K562 (cell line): ENCODE data around the gene F13B. TPM values are rescaled to one million over a fixed set of nuclear protein-coding genes. Genes with fewer than 3 reads are reported as not detected.

Source experiments
- CEBPG ChIP-seq, 3 experiments: fragments of 200-800 bp in 1 of 3; sonication (Bioruptor generic) in 1 of 3; sonication (generic) in 1 of 3; formaldehyde crosslinking in 1 of 3; IDR thresholded peaks in 2 of 3; conservative IDR thresholded peaks in 1 of 3; 2 replicates each; pipeline versions ENCODE4 v1.6.1 to v1.8.0; 2016 to 2022; ENCODE audit warnings: missing compliant biosample characterization in 2 of 3, missing genetic modification characterization in 2 of 3, mild to moderate bottlenecking in 1 of 3, missing genetic modification reagents in 1 of 3
- CTCFL ChIP-seq: IDR thresholded peaks from 2 replicates; pipeline ENCODE4 v1.6.1; 2011; ENCODE audit warnings: borderline replicate concordance, low read depth, mild to moderate bottlenecking, moderate library complexity, low read length; ENCODE audit not compliant: insufficient read depth, poor library complexity, severe bottlenecking
- FOXJ2 ChIP-seq: fragments of 200-800 bp; sonication (Bioruptor generic); IDR thresholded peaks from 2 replicates; pipeline ENCODE4 v1.6.1; 2016; ENCODE audit warnings: missing genetic modification characterization, missing compliant biosample characterization
- FOXJ3 ChIP-seq: sonication (generic); formaldehyde crosslinking; IDR thresholded peaks from 2 replicates; pipeline ENCODE4 v1.4.0; 2020; ENCODE audit warnings: mild to moderate bottlenecking, missing genetic modification reagents
- POLR2AphosphoS5 ChIP-seq: IDR thresholded peaks from 2 replicates; pipeline ENCODE4 v1.6.1; 2011; ENCODE audit warnings: mild to moderate bottlenecking, low read depth, low read length, moderate library complexity; ENCODE audit not compliant: control insufficient read depth, insufficient read depth
- RERE ChIP-seq: sonication (generic); formaldehyde crosslinking; IDR thresholded peaks from 2 replicates; pipeline ENCODE4 v1.8.0; 2023; ENCODE audit warnings: missing genetic modification reagents, mild to moderate bottlenecking, borderline replicate concordance
- TFAP4 ChIP-seq: sonication (generic); formaldehyde crosslinking; IDR thresholded peaks from 2 replicates; pipeline ENCODE4 v1.8.0; 2022; ENCODE audit warnings: missing genetic modification reagents, mild to moderate bottlenecking, moderate library complexity, borderline replicate concordance
- THRA ChIP-seq: fragments of 450-650 bp; IDR thresholded peaks from 2 replicates; pipeline ENCODE4 v1.6.1; 2017; ENCODE audit warnings: mild to moderate bottlenecking, moderate library complexity
- THRB ChIP-seq: fragments of 450-650 bp; formaldehyde crosslinking; conservative IDR thresholded peaks from 2 replicates; pipeline ENCODE4 v1.4.0; 2022; ENCODE audit warnings: mild to moderate bottlenecking, missing genetic modification characterization
- WHSC1 ChIP-seq: IDR thresholded peaks from one replicate; pipeline ENCODE4 v1.6.1; 2012; ENCODE audit warnings: low read length, control low read depth, inconsistent platforms
- ZNF134 ChIP-seq: fragments of 250-450 bp; sonication (Bioruptor Pico); conservative IDR thresholded peaks from 2 replicates; pipeline ENCODE4 v1.4.0; 2020
- polyA plus RNA-seq, 8 experiments: library from polyadenylated mRNA; depleted of rRNA in 4 of 8; stranded (reverse) in 5 of 8; unstranded in 3 of 8; fragments of >200 nt; fragmentation: Nextera tagmentation in 2 of 8; fragmentation: Illumina TruSeq in 1 of 8; extraction: Ambion mirVana in 2 of 8; extraction: Trizol in 1 of 8; gene quantifications; 2 replicates each; pipeline versions ENCODE4 v1.2.1 to v1.2.3, GENCODE V29; 2011 to 2014; ENCODE audit warnings: inconsistent platforms in 1 of 8, missing spikeins in 1 of 8
- total RNA-seq, 7 experiments: library from RNA; depleted of rRNA in 6 of 7; stranded (reverse); fragments of >200 nt in 6 of 7; fragmentation: Illumina TruSeq in 2 of 7; extraction: Trizol in 2 of 7; gene quantifications; 2 replicates each; pipeline versions ENCODE4 v1.2.1 to v1.2.3, GENCODE V29; 2011 to 2021; ENCODE audit warnings: low replicate concordance in 1 of 7

Gene F13B
- total and polyA plus RNA-seq, 9 of the 15 experiments (the other 6 are each of a cell fraction or from before 2014, with no cell fraction given): not detected

GRCh38 chr1:197103300-197103699 lies 36.2 kb upstream of the F13B start (continued):
- TF ChIP-seq POLR2AphosphoS5: peak; percentile 26; the same call in 1 of the 2 replicates
- no peak for TF ChIP-seq ZNF134 (CRISPR knock-in tag)
- TF ChIP-seq WHSC1: no peak
- no peak for TF ChIP-seq THRB
- no peak for TF ChIP-seq THRA
- no peak for TF ChIP-seq FOXJ3
- no peak for TF ChIP-seq FOXJ2 (tag)
- no peak for TF ChIP-seq CEBPG (CRISPR knock-in tag; IDR thresholded peaks at IDR 0.05)
- TF ChIP-seq CEBPG (tag; conservative IDR thresholded peaks at IDR 0.05 in 1 of 2, IDR thresholded peaks at IDR 0.05 in 1 of 2): no peak
- TF ChIP-seq TFAP4 (CRISPR knock-in tag): no peak
- TF ChIP-seq RERE (CRISPR knock-in tag): no peak
- TF ChIP-seq CTCFL: no peak
